ENCODE measurements around the gene FAAP20.

- TF ChIP-seq CTCF (IDR thresholded peaks at IDR 0.05) (no peak), EZH2 (IDR thresholded peaks at IDR 0.05) (no peak), EZH2phosphoT487 (IDR thresholded peaks at IDR 0.05) (no peak)
Observed at GRCh38 chr1:2173546-2174347, 20.8 kb downstream of the FAAP20 start.
